Measurements from ENCODE around the gene MAP3K1.

Gene MAP3K1

GRCh38 chr5:56822981-56823380 is 7.6 kb downstream of the MAP3K1 start:
- H3K4me1 ChIP-seq (ENCODE audit: control extremely low read depth in 1 of 4, control insufficient read depth in 4 of 4, insufficient read depth in 4 of 4, low read length in 3 of 4): peaks cover 7 to 34% (median 21%) of the 10 kb centered on the region in 4 experiments
- peaks cover 0 to 9% (median 3%) of the 10 kb centered on the region in 4 experiments for H3K36me3 ChIP-seq (ENCODE audit: control insufficient read depth in 4 of 4, insufficient read depth in 4 of 4, low read length in 3 of 4)
- 94% methylated on average over 5 of the region's 6 CpGs for WGBS (ENCODE audit: insufficient coverage)
- POLR2A ChIA-PET: no interaction called here
- no peaks in the 10 kb centered on the region for H3K9me3 ChIP-seq (ENCODE audit: control extremely low read depth in 1 of 5, control insufficient read depth in 4 of 5, insufficient read depth in 2 of 5, low read depth in 1 of 5, low read length in 4 of 5)
- H3K27me3 ChIP-seq (replicated peaks in 2 of 5; ENCODE audit: control insufficient read depth in 4 of 5, insufficient read depth in 5 of 5, low read length in 4 of 5): no peaks in the 10 kb centered on the region
- CTCF ChIA-PET: interaction anchor here (1.1 kb wide), 2 partner anchors 13 to 15 kb away, joined by 4 to 5 read pairs; no protein-coding TSS in a partner anchor
- H3K27ac ChIP-seq (ENCODE audit: insufficient read depth in 1 of 2, low read depth in 1 of 2, low read length in 2 of 2, poor library complexity in 1 of 2, severe bottlenecking in 2 of 2): no peak overlapping the region
- no peak for DNase-seq
- H3K4me3 ChIP-seq (ENCODE audit: control insufficient read depth in 1 of 7, extremely low read depth in 1 of 7, insufficient read depth in 4 of 7, low read depth in 2 of 7, low read length in 6 of 7): no peak overlapping the region

- peaks cover 0 to 25% (median 18%) of the 10 kb centered on the region in 4 experiments for H3K4me1 ChIP-seq (ENCODE audit: control extremely low read depth in 1 of 4, control insufficient read depth in 4 of 4, insufficient read depth in 4 of 4, low read length in 3 of 4)
- ChIA-PET POLR2A (no interaction called here), CTCF (interaction anchor here (1.1 kb wide), 1 partner anchor 14 kb away, joined by 5 read pairs; no protein-coding TSS in a partner anchor)
- H3K4me3 ChIP-seq (ENCODE audit: control insufficient read depth in 1 of 7, extremely low read depth in 1 of 7, insufficient read depth in 4 of 7, low read depth in 2 of 7, low read length in 6 of 7): no peak overlapping the region
- no peak overlapping the region for H3K27ac ChIP-seq (ENCODE audit: insufficient read depth in 1 of 2, low read depth in 1 of 2, low read length in 2 of 2, poor library complexity in 1 of 2, severe bottlenecking in 2 of 2)
- no peaks in the 10 kb centered on the region for H3K9me3 ChIP-seq (ENCODE audit: control extremely low read depth in 1 of 5, control insufficient read depth in 4 of 5, insufficient read depth in 2 of 5, low read depth in 1 of 5, low read length in 4 of 5)
- DNase-seq: no peak
- no peaks in the 10 kb centered on the region for H3K27me3 ChIP-seq (replicated peaks in 2 of 5; ENCODE audit: control insufficient read depth in 4 of 5, insufficient read depth in 5 of 5, low read length in 4 of 5)
- H3K36me3 ChIP-seq (ENCODE audit: control insufficient read depth in 4 of 4, insufficient read depth in 4 of 4, low read length in 3 of 4): peaks cover 0 to 9% (median 3%) of the 10 kb centered on the region in 4 experiments
These were observed 8.7 kb downstream of the MAP3K1 start for GRCh38 chr5:56824019-56824418.

- no peaks in the 10 kb centered on the region for H3K9me3 ChIP-seq (ENCODE audit: control extremely low read depth in 1 of 5, control insufficient read depth in 4 of 5, insufficient read depth in 2 of 5, low read depth in 1 of 5, low read length in 4 of 5)
- DNase-seq: no peak
- WGBS (ENCODE audit: insufficient coverage): 72% methylated on average over 2 of the region's 3 CpGs
- H3K27ac ChIP-seq (ENCODE audit: insufficient read depth in 1 of 2, low read depth in 1 of 2, low read length in 2 of 2, poor library complexity in 1 of 2, severe bottlenecking in 2 of 2): no peak overlapping the region
- no peak overlapping the region for H3K4me3 ChIP-seq (ENCODE audit: control insufficient read depth in 1 of 7, extremely low read depth in 1 of 7, insufficient read depth in 4 of 7, low read depth in 2 of 7, low read length in 6 of 7)
- H3K4me1 ChIP-seq (ENCODE audit: control extremely low read depth in 1 of 4, control insufficient read depth in 4 of 4, insufficient read depth in 4 of 4, low read length in 3 of 4): peaks cover 0 to 26% (median 15%) of the 10 kb centered on the region in 4 experiments
- no peaks in the 10 kb centered on the region for H3K27me3 ChIP-seq (replicated peaks in 2 of 5; ENCODE audit: control insufficient read depth in 4 of 5, insufficient read depth in 5 of 5, low read length in 4 of 5)
- peaks cover 0 to 9% (median 3%) of the 10 kb centered on the region in 4 experiments for H3K36me3 ChIP-seq (ENCODE audit: control insufficient read depth in 4 of 4, insufficient read depth in 4 of 4, low read length in 3 of 4)
- ChIA-PET POLR2A (no interaction called here), CTCF (interaction anchor here (0.8 to 4.0 kb wide), 3 partner anchors 9 to 29 kb away, joined by 3 to 30 read pairs (median 8); no protein-coding TSS in a partner anchor)
These were observed 10.0 kb downstream of the MAP3K1 start for GRCh38 chr5:56825222-56825824.

GRCh38 chr5:56827049-56827448 is 11.7 kb downstream of the MAP3K1 start:
- Histone ChIP-seq H3K27ac (ENCODE audit: insufficient read depth in 1 of 2, low read depth in 1 of 2, low read length in 2 of 2, poor library complexity in 1 of 2, severe bottlenecking in 2 of 2) (no peak overlapping the region), H3K9me3 (ENCODE audit: control extremely low read depth in 1 of 5, control insufficient read depth in 4 of 5, insufficient read depth in 2 of 5, low read depth in 1 of 5, low read length in 4 of 5) (no peaks in the 10 kb centered on the region), H3K4me1 (ENCODE audit: control extremely low read depth in 1 of 4, control insufficient read depth in 4 of 4, insufficient read depth in 4 of 4, low read length in 3 of 4) (peaks cover 3 to 32% (median 17%) of the 10 kb centered on the region in 4 experiments), H3K4me3 (ENCODE audit: control insufficient read depth in 1 of 7, extremely low read depth in 1 of 7, insufficient read depth in 4 of 7, low read depth in 2 of 7, low read length in 6 of 7) (no peak overlapping the region), H3K36me3 (ENCODE audit: control insufficient read depth in 4 of 4, insufficient read depth in 4 of 4, low read length in 3 of 4) (peaks cover 0 to 5% (median 1%) of the 10 kb centered on the region in 4 experiments), H3K27me3 (replicated peaks in 2 of 5; ENCODE audit: control insufficient read depth in 4 of 5, insufficient read depth in 5 of 5, low read length in 4 of 5) (no peaks in the 10 kb centered on the region)
- CTCF ChIA-PET: interaction anchor here (0.7 to 4.0 kb wide), 11 partner anchors 10 to 562 kb away, joined by 3 to 30 read pairs (median 3); no protein-coding TSS in a partner anchor
- 48% methylated on average over 5 of the region's 5 CpGs for WGBS (ENCODE audit: insufficient coverage)
- POLR2A ChIA-PET: no interaction called here
- DNase-seq: peak; percentile 34 to 67 (median 62)

- Histone ChIP-seq H3K27me3 (replicated peaks in 2 of 5; ENCODE audit: control insufficient read depth in 4 of 5, insufficient read depth in 5 of 5, low read length in 4 of 5) (no peaks in the 10 kb centered on the region), H3K4me1 (ENCODE audit: control extremely low read depth in 1 of 4, control insufficient read depth in 4 of 4, insufficient read depth in 4 of 4, low read length in 3 of 4) (peaks cover 3 to 32% (median 17%) of the 10 kb centered on the region in 4 experiments), H3K27ac (ENCODE audit: insufficient read depth in 1 of 2, low read depth in 1 of 2, low read length in 2 of 2, poor library complexity in 1 of 2, severe bottlenecking in 2 of 2) (no peak overlapping the region), H3K36me3 (ENCODE audit: control insufficient read depth in 4 of 4, insufficient read depth in 4 of 4, low read length in 3 of 4) (peaks cover 0 to 5% (median 0%) of the 10 kb centered on the region in 4 experiments), H3K9me3 (ENCODE audit: control extremely low read depth in 1 of 5, control insufficient read depth in 4 of 5, insufficient read depth in 2 of 5, low read depth in 1 of 5, low read length in 4 of 5) (no peaks in the 10 kb centered on the region), H3K4me3 (ENCODE audit: control insufficient read depth in 1 of 7, extremely low read depth in 1 of 7, insufficient read depth in 4 of 7, low read depth in 2 of 7, low read length in 6 of 7) (no peak overlapping the region)
- CTCF ChIA-PET: interaction anchor here (0.7 to 4.0 kb wide), 5 partner anchors 9 to 563 kb away, joined by 3 to 30 read pairs (median 3); no protein-coding TSS in a partner anchor
- DNase-seq: no peak
- no CpG with 5 or more reads among the region's 2 CpGs for WGBS (ENCODE audit: insufficient coverage)
- POLR2A ChIA-PET: no interaction called here
These were observed 12.6 kb downstream of the MAP3K1 start for GRCh38 chr5:56827924-56828323.

- 89% methylated on average over 4 of the region's 11 CpGs for WGBS (ENCODE audit: insufficient coverage)
- DNase-seq: peak; percentile 15 to 62 (median 49)
- no peak overlapping the region for H3K27ac ChIP-seq (ENCODE audit: insufficient read depth in 1 of 2, low read depth in 1 of 2, low read length in 2 of 2, poor library complexity in 1 of 2, severe bottlenecking in 2 of 2)
These were observed 14.0 kb downstream of the MAP3K1 start for GRCh38 chr5:56829137-56829908.

GRCh38 chr5:56831773-56832172 is 16.4 kb downstream of the MAP3K1 start:
- peaks cover 10 to 37% (median 21%) of the 10 kb centered on the region in 4 experiments for H3K4me1 ChIP-seq (ENCODE audit: control extremely low read depth in 1 of 4, control insufficient read depth in 4 of 4, insufficient read depth in 4 of 4, low read length in 3 of 4)
- no CpG with 5 or more reads among the region's 1 CpG for WGBS (ENCODE audit: insufficient coverage)
- H3K27me3 ChIP-seq (replicated peaks in 2 of 5; ENCODE audit: control insufficient read depth in 4 of 5, insufficient read depth in 5 of 5, low read length in 4 of 5): no peaks in the 10 kb centered on the region
- no peak overlapping the region for H3K4me3 ChIP-seq (ENCODE audit: control insufficient read depth in 1 of 7, extremely low read depth in 1 of 7, insufficient read depth in 4 of 7, low read depth in 2 of 7, low read length in 6 of 7)
- no peaks in the 10 kb centered on the region for H3K9me3 ChIP-seq (ENCODE audit: control extremely low read depth in 1 of 5, control insufficient read depth in 4 of 5, insufficient read depth in 2 of 5, low read depth in 1 of 5, low read length in 4 of 5)
- peaks cover 0 to 2% (median 0%) of the 10 kb centered on the region in 4 experiments for H3K36me3 ChIP-seq (ENCODE audit: control insufficient read depth in 4 of 4, insufficient read depth in 4 of 4, low read length in 3 of 4)
- no peak for DNase-seq
- ChIA-PET POLR2A (no interaction called here), CTCF (no interaction called here)
- H3K27ac ChIP-seq (ENCODE audit: insufficient read depth in 1 of 2, low read depth in 1 of 2, low read length in 2 of 2, poor library complexity in 1 of 2, severe bottlenecking in 2 of 2): peak overlapping the region in 1 of 2 experiments; percentile 7

More at GRCh38 chr5:56829137-56829908, 14.0 kb downstream of the MAP3K1 start:
- ChIA-PET CTCF (interaction anchor here (0.6 to 0.8 kb wide), 4 partner anchors 8 to 19 kb away, joined by 3 to 5 read pairs (median 3); no protein-coding TSS in a partner anchor), POLR2A (no interaction called here)
- Histone ChIP-seq H3K27me3 (replicated peaks in 2 of 5; ENCODE audit: control insufficient read depth in 4 of 5, insufficient read depth in 5 of 5, low read length in 4 of 5) (no peaks in the 10 kb centered on the region), H3K9me3 (ENCODE audit: control extremely low read depth in 1 of 5, control insufficient read depth in 4 of 5, insufficient read depth in 2 of 5, low read depth in 1 of 5, low read length in 4 of 5) (no peaks in the 10 kb centered on the region), H3K4me3 (ENCODE audit: control insufficient read depth in 1 of 7, extremely low read depth in 1 of 7, insufficient read depth in 4 of 7, low read depth in 2 of 7, low read length in 6 of 7) (no peak overlapping the region), H3K4me1 (ENCODE audit: control extremely low read depth in 1 of 4, control insufficient read depth in 4 of 4, insufficient read depth in 4 of 4, low read length in 3 of 4) (peaks cover 3 to 33% (median 20%) of the 10 kb centered on the region in 4 experiments), H3K36me3 (ENCODE audit: control insufficient read depth in 4 of 4, insufficient read depth in 4 of 4, low read length in 3 of 4) (peaks cover 0 to 5% (median 0%) of the 10 kb centered on the region in 4 experiments)

All from common myeloid progenitor, CD34-positive (primary cell).